HG03378 (cell line): ENCODE data around the gene CTNND1.
"Not testable (repeated sequence)": the region's sequence is repeated elsewhere in the genome, so short reads cannot be mapped to it uniquely, and the experiment has no call there.

Experiments
- ATAC-seq: cut with Tn5 transposase; IDR thresholded peaks from one replicate; pipeline ENCODE4 v1.9.1; 2021; ENCODE audit warnings: mild to moderate bottlenecking, moderate library complexity; ENCODE audit not compliant: unreplicated experiment

The CTNND1 gene

DNA sequence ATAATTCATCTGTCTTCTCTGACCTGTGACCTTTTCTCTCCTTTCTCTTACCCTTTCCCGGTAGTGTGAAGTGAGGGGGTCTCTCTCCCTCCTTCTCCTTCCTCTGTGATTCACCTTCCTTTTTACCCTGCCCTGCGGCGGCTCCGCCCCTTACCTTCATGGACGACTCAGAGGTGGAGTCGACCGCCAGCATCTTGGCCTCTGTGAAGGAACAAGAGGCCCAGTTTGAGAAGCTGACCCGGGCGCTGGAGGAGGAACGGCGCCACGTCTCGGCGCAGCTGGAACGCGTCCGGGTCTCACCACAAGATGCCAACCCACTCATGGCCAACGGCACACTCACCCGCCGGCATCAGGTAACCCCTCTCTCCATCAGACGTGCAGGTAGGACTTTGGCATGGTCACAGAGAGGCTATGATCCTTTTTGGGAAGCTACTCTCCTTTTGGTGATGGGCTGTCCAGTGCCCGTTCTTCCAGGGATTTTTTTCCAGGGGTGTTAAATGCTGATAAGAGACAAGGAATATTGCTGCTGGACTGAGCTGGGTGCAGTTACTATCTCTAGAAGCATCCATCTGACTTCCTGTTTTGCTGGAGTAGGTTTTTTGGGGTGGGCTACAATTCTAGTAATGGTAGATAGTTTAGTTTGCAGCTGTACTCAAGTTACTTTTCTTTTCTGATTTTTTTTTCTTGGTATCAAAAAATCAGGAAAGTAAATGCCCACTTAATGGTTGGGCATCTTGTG, 29.9 kb downstream of the CTNND1 start:
- no peak for ATAC-seq

DNA sequence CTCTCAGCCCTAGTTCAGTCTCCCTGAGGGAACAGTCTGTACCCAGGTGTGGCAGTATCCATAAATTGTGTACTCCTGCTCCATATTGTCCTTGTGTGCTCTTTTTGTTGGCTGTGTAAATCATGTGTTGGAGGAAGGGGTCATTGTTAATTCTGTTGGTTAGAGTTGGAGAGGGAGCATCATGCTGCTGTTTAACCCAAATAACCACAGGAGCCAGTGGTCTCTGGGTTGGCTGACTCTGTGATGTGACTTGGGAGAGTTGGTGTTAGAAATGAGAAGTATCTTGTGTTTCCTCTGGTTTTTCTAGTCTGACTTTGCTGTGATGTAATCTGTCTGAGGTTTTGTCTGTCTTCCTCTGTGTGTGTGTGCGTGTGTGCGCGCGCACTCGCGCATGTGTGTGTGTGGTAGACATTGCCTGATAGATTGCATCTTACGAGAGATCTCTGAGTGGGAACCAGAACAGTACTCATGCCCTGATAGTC, 30.5 kb downstream of the CTNND1 start:
- peak; percentile 88 for ATAC-seq

DNA sequence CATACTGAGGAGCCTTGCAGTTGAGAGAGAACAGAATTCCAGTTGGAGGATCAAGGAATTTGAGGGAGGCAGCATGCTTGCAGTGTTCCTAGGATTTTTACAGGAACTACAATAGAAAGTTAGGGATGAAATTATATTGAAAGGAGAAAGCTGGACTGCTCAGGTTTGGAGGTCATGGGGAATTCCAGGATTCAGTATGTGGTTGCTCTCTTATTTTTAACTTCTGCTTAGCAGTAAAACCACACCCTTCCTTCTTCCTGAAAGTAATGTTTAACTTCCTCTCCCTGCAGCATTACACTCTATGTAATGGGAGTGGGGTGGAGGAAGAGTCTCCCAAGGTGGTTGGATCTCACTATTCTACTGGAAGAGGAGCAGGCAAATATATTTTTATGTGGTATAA, 31.3 kb downstream of the CTNND1 start:
- ATAC-seq: no peak

DNA sequence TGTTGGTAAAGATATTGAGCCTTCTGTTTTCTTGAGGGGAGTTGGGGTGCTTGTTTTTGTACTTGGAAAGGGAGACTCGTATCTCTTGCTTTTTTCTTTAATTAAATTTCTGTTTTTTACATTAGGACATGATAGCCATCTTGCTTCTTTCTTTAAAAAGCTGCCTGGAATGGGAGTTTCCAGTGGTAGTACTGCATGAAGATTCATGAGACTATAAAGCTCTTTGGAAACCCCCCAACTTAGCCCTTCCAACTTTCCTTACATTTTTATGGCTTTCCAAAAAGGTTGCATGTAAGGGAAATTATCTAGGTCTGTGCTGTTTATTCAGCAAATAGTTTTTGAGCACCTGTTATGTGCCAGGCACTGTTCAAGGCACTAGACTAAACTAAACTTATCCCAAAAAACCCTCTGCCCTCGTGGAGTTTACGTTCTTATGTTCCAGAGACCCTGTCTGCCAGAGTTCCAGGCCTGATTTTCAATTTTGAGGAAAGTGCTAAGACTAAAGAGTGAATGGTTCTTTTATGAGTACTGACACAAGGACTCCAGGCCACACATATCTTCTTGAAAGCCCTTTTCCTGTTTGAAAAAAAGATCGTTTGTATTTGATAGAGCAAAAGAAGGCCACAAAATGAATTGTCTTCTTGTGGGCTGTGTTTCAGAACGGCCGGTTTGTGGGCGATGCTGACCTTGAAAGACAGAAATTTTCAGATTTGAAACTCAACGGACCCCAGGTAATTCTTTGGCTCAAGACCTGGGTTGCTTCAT, 31.9 kb downstream of the CTNND1 start:
- no peak for ATAC-seq

DNA sequence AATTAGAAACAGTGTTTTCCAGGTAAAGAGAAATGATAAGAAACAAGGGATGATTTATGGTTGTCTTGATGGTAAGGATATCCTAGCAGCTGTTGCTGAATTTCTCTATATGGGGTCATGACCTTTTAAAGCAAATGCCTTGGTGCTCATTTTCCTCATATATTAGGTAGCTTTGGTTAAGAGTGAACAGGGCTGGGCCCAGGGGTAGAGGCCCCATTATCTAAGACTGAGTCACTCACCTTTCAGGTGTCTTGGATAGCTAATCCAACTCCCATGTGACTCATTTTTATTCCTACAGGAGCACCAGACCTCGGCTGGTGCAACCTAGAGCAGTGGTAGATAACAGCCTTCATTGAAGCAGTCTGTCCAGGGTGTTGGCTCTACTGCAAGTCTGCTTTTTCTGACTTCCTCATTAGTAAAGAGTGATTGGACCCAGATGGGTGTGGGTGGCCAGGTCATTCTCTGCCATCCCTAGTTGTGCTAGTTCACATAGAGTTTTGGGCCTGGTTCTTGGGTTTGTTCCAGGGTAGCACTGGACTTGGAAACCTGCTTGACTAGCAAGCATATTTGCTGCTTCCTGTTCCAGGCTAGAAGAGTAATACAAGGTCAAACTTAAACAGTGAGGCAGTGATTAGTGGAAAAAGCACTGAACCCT, 37.4 kb downstream of the CTNND1 start:
- no peak for ATAC-seq

DNA sequence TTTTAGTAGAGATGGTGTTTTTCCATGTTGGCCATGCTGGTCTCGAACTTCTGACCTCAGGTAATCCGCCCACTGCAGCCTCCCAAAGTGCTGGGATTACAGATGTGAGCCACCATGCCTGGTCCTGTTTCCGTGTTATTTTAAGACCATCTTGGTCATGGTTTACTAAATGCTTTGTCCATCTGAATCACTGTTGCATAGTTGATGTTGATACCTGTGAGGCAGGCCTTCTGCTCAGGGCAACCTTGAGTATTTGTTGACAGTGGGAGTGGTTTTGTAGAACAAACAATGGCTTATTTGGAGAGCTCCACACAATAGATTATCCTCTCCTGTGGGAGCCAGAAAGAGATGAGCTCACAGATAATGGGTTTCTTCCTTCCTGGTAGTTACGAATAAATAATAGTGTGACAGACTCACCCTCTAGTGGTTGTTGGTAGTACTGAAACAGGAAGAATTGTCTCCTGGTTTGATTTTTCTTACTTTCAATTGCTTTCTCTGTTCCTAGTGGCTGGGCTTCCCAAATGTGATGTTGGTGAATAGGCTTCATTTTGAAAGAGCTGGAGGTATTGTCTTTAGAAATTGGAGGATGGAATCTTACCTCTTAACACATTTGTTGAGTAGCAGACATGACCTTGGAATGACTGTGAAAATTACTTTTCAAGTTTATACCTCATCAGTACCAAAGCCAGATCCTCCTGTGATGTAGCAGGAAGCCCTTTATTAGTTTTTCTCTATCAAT, 39.0 kb downstream of the CTNND1 start:
- ATAC-seq: peak; percentile 92

DNA sequence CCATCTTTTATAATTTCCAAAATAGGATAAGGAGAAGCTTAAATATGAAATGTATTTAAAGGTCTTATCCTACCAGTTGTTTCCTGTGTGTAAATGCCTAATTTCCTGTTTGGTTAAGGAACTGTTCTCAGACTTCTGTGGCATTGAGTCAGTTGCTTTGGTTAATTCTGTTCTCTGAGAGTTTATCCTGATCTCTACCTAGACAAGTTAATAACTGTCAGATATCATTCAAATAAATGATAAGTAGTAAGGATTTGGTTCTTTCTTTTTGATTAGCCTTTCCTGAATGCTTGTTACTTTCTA, 39.5 kb downstream of the CTNND1 start:
- no peak for ATAC-seq

DNA sequence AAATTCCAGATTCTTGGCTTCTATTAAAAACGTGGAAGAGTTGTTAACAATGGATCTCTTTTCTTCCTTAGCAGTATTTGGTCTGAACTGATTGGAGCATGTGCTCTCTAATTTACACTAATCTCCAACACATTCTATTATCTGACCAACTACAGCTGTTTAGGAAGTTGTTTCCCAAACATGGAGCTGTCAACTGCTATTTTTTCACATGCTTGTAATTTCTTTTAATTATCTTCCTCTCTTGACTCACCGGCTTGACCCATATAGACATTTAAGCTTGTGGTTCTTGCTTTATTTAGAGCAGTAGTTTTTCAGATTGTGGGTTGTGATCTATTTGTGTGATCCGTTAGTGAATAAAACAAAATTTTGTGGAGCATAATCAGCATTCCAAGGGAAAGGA, 40.8 kb downstream of the CTNND1 start:
- no peak for ATAC-seq

DNA sequence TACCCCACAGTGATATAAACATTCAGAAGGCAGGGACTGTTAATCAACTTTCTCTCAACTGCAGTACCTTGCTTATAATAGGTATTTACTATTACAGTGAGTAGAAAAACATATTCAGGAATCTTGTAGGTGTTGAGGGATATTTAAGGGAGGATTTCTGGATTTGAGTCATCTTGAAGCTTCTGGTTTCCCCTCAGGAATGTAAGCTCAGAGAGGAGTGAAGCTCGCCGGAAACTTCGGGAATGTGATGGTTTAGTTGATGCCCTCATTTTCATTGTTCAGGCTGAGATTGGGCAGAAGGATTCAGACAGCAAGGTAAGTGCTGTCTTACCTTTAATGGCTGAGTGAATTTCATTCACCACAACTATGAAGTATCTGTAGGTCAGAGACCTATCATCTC, 42.9 kb downstream of the CTNND1 start:
- no peak for ATAC-seq

DNA sequence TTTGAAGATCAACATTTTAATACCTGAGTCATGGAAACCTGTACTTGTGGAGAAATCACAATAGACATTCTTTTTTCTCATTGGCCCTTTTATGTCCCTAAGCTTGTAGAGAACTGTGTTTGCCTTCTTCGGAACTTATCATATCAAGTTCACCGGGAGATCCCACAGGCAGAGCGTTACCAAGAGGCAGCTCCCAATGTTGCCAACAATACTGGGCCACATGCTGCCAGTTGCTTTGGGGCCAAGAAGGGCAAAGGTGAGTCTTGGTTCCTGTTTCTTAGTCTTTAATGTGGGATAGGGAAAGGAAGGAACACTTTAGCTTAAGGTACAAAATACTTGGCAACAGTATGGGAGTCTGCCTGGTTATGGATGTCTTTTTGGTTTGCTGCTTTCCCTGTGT, 44.2 kb downstream of the CTNND1 start:
- no peak for ATAC-seq

DNA sequence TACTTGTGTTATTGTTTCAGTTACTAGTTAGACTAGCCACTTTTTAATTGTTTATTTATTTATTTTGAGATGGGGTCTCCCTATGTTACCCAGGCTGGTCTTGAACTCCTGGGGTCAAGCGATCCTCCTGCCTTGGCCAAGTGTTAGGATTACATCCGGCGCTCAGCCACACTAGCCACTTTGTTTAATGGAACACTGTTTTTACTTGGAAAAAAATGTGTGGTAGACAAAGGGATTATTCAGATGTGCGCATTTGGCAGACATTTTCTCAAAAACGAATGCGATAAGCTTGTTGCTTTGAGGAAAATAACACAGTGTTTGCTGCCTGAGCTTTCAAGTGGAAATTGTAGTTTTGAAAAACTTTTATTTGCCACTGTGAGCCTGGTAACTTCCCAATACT, 51.0 kb downstream of the CTNND1 start:
- ATAC-seq: no peak

DNA sequence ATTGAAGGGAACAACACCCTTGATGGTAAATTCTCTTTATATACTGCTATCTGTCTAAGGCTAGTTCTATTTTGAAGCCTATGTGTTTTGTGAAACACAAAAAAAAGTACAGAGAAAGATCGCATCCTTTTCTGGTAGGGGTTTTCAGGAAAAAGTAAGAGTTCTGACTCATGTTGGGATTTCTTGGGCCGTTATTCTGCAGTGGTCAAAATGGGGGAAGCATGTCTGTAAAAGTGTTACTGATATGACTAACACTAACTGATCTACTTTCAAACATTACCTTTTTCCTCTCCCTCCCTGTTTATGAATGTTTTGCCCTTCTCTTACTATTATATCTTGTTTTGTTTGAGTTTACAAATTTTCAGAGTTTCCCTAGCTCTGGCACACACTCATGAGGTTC, 53.9 kb downstream of the CTNND1 start:
- peak; percentile 92 for ATAC-seq

DNA sequence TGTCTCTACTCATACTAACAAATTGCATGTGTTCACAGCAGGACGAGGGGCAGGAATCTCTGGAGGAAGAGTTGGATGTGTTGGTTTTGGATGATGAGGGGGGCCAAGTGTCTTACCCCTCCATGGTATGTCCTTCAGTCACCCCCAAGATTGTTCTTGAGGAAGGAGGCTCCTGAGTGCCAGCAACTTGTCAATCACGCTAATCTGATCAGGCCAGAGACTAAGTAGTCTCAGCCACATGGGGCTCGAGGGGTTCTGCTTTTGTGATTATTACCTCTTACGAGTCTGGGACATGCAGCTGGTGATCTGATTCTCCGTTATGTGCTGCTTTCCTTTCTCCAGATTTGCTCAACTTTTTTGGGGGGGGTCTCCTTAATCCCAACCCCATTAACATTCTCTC, 54.3 kb downstream of the CTNND1 start:
- peak; percentile 14 for ATAC-seq

DNA sequence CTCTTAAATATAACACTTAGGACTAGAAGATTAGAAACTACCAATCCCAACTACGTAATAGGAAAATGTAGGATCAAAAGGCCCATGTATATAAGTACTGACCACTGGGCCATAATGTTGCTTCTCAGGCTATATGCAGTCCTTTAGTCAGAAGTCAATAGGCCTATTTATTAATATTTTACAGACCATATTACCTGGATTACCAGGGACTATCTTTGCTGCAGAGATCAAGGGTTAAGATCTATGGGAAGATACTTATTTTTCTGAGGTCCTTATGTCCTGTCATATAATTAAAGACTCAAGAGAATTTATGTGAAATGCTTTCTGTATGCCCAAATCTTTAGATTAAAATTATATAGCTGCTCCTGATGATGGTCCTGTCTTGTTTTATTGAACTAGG, 57.2 kb downstream of the CTNND1 start:
- ATAC-seq: no peak

DNA sequence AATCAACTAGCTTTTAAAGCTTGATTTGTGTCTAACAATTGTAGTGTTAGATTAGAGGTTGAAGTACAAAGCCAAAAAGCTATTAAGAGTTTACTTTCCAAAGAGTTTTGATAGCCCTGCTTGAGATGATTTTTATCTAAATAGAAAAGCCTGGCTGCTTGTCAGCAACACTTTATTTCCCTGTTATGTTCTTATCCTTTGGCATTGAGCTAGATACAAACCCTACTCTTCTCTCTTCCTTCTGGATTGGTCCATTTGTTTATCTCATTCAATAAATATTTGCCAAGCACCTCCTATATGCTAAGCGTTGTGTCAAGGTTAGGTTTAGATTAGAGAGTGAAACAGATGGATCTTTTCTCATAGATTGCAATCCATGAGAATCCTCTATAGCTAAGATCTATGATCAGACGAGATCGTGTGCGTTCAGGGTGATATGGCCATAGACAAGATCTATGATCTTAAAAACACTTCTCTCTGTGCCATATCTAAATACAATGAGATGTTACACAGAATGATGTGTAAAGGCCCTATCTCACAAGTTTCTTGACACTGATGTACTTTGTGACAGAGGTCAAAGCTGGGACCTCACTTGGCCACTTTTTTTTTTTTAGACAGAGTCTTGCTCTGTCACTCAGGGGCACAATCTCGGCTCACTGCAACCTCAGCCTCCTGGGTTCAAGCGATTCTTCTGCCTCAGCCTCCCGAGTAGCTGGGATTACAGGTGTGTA, 57.8 kb downstream of the CTNND1 start:
- ATAC-seq: no peak

DNA sequence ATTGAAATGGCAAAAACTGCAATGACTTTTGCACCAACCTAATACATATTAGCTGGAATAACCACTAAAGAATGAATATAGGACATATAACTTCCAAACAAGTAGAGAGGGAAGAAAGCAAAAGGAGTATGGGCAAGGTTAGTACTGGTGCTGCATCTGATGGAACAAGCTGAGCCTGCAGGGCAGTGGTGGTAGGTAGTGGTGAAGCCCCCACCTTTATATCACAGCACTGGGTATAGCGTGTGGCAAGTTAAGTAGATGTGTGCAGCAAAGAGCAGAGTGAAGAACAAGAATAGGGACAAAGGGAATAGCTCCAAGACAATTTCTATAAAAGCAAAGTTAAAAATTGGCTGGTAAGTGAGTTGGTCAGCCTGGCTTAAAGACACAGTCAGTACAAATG, 62.3 kb downstream of the CTNND1 start:
- no peak for ATAC-seq

DNA sequence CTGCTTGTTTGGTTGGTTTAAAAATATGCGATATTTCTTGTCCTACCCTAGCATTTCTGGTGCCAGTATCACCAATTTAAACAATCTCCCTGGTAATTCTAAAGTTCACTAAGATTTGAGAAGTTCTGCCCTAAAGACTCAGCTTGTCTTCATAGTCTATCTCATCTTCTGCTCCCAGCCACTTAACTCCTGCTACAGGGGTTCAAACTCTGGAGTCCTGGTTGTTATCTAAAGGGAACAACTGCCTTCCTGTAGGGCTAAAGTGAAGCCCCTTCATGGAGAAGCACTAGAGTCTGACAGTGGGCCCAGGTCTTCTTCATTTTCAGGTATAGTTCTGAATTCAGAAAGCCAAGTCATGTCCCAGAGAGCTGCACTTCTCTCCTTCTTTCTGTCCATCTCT, 73.2 kb downstream of the CTNND1 start:
- ATAC-seq: no peak

DNA sequence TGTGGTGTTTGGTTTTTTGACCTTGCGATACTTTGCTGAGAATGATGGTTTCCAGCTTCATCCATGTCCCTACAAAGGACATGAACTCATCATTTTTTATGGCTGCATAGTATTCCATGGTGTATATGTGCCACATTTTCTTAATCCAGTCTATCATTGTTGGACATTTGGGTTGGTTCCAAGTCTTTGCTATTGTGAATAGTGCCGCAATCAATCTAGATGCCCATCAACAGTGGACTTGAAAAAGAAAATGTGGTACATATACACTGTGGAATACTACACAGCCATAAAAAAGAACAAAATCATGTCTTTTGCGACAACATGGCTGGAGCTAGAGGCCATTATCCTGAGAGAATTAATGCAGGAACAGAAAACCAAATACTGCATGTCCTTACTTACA, 77.0 kb downstream of the CTNND1 start:
- not testable (repeated sequence) for ATAC-seq

DNA sequence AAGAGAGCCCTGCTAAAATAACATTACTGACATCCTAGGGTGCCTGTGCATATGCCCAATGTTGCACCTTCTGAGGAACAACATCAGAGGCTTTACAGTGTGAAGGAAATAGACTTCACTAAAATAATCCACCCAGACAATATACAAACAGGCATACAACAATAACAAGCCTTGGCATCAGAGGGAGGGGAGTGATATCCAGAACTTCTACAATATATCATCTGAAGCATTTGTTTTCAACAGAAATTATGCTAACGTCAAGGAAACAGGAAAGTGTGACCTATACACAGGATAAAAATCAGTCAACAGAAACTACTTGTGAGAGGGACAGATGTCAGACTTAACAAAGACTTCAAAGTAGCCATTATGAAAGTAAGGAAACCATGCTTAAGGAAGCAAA, 81.3 kb downstream of the CTNND1 start:
- no peak for ATAC-seq

DNA sequence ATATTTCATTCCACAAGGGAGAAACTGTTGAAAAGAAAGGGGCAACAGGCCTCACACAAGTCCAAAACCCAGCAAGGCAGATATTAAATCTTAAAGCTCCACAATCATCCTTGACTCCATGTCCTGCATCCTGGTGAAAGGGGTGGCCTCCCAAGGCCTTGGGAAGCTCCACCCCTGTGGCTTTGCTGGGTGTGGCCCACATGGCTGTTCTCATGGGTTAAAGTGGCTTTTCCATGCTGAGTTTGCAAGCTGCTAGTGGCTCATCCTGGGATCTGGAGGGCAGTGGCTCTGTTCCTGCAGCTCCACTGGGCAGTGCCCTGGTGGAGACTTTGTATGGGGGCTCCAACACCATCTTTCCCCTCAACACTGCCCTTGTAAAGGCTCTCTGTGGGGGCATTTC, 106.4 kb downstream of the CTNND1 start:
- ATAC-seq: no peak

DNA sequence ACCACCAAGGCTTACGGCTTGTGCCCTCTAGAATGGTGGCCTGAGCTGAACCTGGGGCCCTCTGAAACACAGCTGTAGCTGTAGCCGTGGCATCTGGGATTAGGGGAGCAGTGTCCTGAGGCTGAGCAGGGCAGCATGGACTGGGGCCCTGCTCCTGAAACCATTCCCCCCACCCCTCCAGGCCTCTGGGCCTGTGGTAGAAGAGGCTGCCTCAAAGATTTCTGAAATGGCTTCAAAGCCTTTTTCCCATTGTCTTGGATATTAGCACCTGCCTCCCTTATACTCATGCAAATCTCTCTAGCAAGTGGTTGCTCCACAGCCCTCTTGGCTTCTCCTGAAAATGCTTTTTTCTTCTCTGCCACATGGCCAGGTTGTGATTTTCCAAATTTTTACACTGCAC, 106.9 kb downstream of the CTNND1 start:
- ATAC-seq: no peak
